ENCODE measurements around the gene NUDCD3. TPM values are rescaled to one million over a fixed set of nuclear protein-coding genes. Genes with fewer than 3 reads are reported as not detected.

Gene NUDCD3
- total RNA-seq, 1 experiment from 2014 or later: 94.6 TPM

DNA sequence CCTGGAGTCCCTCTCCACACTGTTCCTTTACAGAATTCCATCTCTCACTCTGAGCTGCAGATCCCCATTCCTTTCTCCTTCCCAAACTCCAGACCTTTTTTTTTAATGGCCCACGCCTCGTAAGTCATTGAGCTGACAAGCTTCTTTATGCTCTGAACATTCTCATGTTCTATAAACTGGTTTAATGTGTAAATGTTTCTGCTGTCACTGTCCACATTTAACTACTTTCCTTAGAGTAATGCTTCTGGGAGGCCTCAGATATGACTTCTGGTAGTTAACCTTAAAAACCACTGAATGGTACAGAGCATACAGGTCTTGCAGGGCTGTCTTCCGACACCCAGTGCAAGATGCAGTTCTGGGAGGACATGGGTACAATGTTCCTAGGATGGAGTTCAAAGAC lies 94.0 kb downstream of the NUDCD3 start:
- Histone ChIP-seq H3K36me3 (ENCODE audit: control insufficient read depth in 1 of 2, insufficient read depth in 2 of 2, low read length in 2 of 2) (peaks cover 0 to 2% of the 10 kb centered on the region in 2 experiments; a peak in 1 of 4 replicates), H3K27ac (ENCODE audit: low read depth, low read length) (no peak overlapping the region), H3K9me2 (ENCODE audit: insufficient read depth) (no peaks in the 10 kb centered on the region), H3K4me1 (ENCODE audit: control insufficient read depth in 1 of 2, insufficient read depth in 2 of 2, low read length in 2 of 2) (no peaks in the 10 kb centered on the region), H3K9me3 (ENCODE audit: control insufficient read depth in 1 of 2, insufficient read depth in 1 of 2, low read depth in 1 of 2, low read length in 2 of 2) (no peaks in the 10 kb centered on the region), H3K4me3 (replicated peaks in 1 of 2; ENCODE audit: low read depth in 1 of 2, low read length in 2 of 2) (no peak overlapping the region), H3K4me2 (ENCODE audit: low read length) (no peak overlapping the region), H4K20me1 (ENCODE audit: insufficient read depth) (0 out of 2 replicates have a peak, but pooled peaks cover 2% of the 10 kb centered on the region), H3K79me2 (ENCODE audit: insufficient read depth, low read length) (no peaks in the 10 kb centered on the region), H3K9ac (ENCODE audit: low read length) (no peak overlapping the region), H2AFZ (ENCODE audit: low read depth, low read length, poor library complexity, severe bottlenecking) (no peak overlapping the region), H3K27me3 (ENCODE audit: insufficient read depth, low read length) (no peaks in the 10 kb centered on the region)
- TF ChIP-seq CEBPB (IDR thresholded peaks at IDR 0.05; ENCODE audit: low read depth): no peak
- no peak for TF ChIP-seq EGR1 (IDR thresholded peaks at IDR 0.05; ENCODE audit: low read depth)
- TF ChIP-seq SP1 (IDR thresholded peaks at IDR 0.05; ENCODE audit: low read depth): no peak
- no peak for TF ChIP-seq TCF7L2 (IDR thresholded peaks at IDR 0.05; ENCODE audit: borderline replicate concordance, extremely low read depth, insufficient read depth, insufficient read length)
- no peak for TF ChIP-seq ZBTB33 (IDR thresholded peaks at IDR 0.05; ENCODE audit: extremely low read depth, insufficient replicate concordance, low read length)
- TF ChIP-seq MAX (IDR thresholded peaks at IDR 0.05): no peak
- TF ChIP-seq POLR2A (IDR thresholded peaks at IDR 0.05; ENCODE audit: borderline replicate concordance, extremely low read depth, insufficient read depth, insufficient read length): no peak
- TF ChIP-seq FOSL1 (IDR thresholded peaks at IDR 0.05; ENCODE audit: low read depth): no peak
- no peak for TF ChIP-seq ZNF274 (IDR thresholded peaks at IDR 0.05; ENCODE audit: low read depth, low read length)
- TF ChIP-seq ZFX (IDR thresholded peaks at IDR 0.05): no peak
- TF ChIP-seq, protein P1, sequence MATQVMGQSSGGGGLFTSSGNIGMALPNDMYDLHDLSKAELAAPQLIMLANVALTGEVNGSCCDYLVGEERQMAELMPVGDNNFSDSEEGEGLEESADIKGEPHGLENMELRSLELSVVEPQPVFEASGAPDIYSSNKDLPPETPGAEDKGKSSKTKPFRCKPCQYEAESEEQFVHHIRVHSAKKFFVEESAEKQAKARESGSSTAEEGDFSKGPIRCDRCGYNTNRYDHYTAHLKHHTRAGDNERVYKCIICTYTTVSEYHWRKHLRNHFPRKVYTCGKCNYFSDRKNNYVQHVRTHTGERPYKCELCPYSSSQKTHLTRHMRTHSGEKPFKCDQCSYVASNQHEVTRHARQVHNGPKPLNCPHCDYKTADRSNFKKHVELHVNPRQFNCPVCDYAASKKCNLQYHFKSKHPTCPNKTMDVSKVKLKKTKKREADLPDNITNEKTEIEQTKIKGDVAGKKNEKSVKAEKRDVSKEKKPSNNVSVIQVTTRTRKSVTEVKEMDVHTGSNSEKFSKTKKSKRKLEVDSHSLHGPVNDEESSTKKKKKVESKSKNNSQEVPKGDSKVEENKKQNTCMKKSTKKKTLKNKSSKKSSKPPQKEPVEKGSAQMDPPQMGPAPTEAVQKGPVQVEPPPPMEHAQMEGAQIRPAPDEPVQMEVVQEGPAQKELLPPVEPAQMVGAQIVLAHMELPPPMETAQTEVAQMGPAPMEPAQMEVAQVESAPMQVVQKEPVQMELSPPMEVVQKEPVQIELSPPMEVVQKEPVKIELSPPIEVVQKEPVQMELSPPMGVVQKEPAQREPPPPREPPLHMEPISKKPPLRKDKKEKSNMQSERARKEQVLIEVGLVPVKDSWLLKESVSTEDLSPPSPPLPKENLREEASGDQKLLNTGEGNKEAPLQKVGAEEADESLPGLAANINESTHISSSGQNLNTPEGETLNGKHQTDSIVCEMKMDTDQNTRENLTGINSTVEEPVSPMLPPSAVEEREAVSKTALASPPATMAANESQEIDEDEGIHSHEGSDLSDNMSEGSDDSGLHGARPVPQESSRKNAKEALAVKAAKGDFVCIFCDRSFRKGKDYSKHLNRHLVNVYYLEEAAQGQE (IDR thresholded peaks at IDR 0.05; ENCODE audit: low read depth): no peak
- no peak for TF ChIP-seq EZH2 (IDR thresholded peaks at IDR 0.05)
- TF ChIP-seq, protein P2, sequence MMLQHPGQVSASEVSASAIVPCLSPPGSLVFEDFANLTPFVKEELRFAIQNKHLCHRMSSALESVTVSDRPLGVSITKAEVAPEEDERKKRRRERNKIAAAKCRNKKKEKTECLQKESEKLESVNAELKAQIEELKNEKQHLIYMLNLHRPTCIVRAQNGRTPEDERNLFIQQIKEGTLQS (IDR thresholded peaks at IDR 0.05): no peak
- TF ChIP-seq RAD21 (IDR thresholded peaks at IDR 0.05; ENCODE audit: low read depth): no peak
- TF ChIP-seq SRF (IDR thresholded peaks at IDR 0.05; ENCODE audit: low read depth): no peak
- TF ChIP-seq CBX3 (IDR thresholded peaks at IDR 0.05; ENCODE audit: low read depth): no peak
- RAD21 ChIA-PET (ENCODE audit: low non-redundant PET in 1 of 2, low total read pairs in 2 of 2, uncharacterized antibody in 2 of 2, unreplicated experiment in 2 of 2): no interaction called here
- BruUV-seq (replicated peaks): no TSS peak
- DNase-seq (ENCODE audit: low read depth, low spot score): no peak
- intact Hi-C loops (cut with micrococcal nuclease): no loop called here
- POLR2A ChIA-PET: no interaction called here
- CTCF ChIA-PET: no interaction called here
- ATAC-seq: no peak
